ENCODE measurements around the gene PADI2.
A peak's percentile ranks its signal among the peaks of the same experiment; 100 is the strongest.
"Not testable (repeated sequence)": the region's sequence is repeated elsewhere in the genome, so short reads cannot be mapped to it uniquely, and the experiment has no call there.

Gene PADI2

DNA sequence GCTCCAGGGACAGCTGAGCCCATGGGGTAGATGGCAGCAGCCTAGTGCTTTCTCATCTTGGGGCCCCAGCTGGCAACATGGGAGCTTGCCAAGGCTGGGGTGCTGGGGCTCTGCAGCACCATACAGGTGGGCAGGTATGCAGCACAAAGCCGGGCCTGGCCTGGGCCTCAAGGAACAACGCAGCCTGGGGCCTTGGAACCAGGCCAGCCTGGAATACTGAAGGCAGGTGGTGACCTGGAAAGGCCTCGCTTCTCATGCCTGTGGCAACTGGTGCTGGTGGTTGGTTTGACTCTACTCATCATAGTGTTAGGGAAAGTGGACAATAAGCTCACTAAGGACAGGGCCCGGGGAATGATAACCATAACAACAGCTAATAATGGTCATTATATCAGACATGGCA is 38.4 kb downstream of the PADI2 start:
- DNase-seq = peak; percentile 21

DNA sequence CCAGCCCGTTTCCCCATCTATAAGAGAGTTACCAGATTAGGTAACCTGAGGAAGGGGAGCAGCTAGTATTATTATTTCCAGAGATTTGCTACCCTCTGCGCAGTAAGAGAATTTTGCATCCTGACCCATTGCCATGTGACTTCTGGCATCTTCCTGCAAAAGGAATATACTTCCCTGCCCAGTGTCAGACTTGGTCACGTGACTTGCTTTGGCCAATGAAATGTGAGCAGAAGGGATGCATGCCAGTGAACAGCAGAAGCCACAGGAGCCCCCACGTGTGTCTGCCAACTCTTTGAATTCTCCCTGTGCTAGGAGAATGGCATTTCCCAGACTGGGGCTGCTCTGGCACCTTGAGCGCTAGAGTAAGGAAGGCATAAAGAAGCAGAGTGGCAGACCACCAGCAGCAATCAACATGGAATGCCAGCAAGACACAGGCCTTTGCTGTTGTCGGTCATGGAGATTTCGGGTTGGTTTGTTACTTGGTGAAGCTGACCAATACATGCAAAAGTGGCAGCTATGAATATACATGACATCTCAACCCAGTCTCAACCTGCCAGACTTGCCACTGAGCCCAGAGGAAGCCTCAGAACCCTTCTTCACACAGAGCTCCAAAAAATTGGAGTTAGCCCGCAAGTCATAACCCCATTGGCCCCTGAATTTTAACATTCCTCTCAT is 39.0 kb downstream of the PADI2 start:
- no peak for DNase-seq

DNA sequence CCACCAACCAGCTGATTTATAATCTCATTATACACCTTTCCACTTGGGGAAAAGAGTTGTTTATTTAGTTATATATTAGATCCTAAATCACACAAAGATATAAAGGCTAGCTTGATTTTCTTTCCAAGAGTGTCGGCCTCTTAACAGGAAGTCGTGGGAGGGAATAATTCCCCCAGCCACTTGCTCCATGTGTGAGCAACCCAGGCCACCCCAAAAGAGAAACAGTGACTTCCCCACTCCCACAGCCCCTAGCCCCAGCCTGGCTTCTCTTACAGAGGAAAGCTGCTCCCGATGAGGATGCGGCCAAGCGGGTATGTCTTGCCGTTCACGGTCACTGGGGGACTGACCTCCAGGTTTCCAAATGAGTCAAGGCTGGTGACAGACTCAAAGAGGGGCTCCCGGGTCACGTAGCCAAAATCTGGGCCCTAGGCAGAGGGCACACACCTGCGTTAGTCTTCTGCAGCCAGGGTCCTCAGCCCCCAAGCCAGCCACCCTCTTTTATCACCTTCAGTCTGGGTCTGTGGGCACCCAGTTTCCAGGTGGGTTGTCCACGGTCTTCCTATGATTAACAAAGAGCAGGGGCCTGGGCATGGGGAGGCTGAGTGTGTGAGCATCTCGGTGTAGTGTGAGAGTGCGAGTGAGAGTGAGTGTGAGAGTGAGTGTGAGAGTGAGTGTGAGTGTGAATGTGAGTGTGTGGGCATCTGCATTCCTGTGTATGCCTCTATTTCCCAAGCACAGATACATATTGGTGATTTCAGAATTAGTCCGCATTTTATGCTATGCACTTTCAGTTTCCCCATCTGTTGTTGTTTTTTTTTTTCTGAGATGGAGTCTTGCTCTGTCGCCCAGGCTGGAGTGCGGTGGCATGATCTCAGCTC is 40.0 kb downstream of the PADI2 start:
- no peak for DNase-seq

DNA sequence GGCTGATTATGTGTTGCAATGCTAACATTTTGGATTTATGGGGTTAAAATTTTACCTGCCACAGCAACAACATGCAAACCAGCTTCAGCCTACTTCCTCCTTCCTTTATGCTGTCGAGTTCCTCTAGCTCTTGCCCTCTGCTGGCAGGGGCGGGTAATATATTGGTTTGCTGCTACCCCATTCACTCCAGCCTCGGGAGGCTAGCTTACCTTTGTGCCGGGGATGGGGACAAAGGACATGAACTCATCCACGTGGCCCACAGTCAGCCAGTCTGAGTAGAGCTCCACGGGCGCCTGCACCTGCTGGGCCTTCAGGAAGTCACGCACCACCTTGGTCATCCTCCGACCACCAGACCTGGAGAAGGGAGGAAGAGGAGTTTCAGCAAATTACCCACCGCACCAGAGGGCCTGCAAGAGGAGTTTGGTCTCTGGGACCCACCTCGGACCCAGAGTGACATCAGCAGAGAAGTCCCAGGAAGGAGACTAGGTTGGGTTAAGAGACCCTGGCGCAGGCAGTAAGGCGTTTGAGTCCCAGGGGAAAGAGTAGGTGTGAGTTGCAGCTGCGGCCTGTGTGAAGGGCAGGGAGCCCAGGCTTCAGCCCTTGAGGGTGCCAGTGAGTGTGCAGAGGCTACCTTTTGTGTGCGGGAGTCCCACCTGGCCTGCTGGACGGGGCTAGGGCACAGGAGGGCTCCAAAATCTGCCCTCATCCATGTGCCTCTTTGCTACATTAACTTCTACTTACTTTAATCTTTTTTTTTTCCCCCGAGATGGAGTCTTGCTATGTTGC is 43.6 kb downstream of the PADI2 start:
- DNase-seq = peak; percentile 62

DNA sequence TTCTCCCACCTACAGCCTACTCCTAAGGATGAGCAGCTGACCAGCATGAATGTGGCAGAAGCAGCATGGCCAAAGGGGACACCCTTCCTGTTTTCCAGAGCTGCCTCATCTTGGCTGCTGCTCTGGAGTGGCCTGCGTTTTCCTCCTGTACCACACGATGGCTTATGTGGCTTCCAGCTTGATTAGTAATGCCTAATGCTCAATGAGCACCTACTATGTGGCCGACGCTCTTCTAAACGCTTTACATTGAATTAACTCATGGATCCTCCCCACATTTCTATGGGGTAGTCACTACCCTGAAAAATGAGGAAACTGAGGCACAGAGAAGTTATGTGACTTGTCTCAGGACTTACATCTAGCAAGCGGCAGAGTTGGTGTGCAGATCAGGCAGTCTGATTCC is 47.5 kb downstream of the PADI2 start:
- no peak for DNase-seq

DNA sequence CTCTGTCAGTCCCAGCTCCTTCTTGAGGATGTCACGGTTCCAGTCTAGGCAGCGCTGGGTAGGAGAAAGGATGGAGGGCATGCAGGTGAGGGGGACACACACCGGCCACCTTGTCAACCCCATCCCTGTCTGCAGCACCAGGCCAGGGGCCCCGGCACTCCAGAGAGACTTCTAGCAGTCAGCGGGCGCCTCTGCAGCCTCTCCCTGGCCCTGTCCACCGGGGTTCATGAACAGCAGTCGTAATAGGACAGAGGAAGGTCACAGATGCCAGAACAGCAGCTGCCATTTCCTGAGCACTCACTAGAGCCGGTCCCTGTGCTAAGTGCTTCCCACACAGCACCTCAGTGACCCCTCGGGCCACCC is 49.1 kb downstream of the PADI2 start:
- DNase-seq = peak; percentile 10

DNA sequence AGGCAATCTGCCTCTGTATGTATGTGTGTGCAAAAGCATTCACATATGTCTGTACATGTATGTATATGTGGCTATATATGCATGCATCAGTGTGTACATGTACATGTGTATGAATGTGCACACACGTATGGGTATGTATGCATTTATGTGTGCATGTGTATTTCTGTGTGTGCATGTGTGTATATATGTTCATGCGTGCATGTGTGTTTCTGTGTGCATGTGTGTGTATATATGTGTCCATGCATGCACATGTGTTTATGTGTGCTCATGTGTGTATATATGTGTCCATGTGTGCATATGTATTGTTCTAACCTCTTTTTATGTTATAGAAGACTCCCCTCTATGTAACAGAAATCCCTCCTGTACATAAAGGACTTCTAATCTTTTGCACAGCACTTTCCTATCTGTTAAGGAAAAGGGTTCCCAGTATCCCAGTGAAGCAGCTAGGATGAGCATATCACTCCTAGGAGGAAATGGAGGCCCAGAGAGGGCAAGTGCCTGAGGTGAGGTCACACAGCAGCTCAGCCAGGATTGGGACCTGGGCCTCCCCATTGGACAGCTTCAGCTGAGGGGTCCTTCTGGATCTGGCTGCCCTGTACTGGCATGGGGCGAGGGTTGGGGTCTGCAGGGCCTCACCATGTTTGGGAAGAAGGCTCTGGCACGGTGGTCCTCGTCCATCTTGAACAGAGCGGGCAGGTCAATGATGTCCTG is 49.6 kb downstream of the PADI2 start:
- no peak for DNase-seq

DNA sequence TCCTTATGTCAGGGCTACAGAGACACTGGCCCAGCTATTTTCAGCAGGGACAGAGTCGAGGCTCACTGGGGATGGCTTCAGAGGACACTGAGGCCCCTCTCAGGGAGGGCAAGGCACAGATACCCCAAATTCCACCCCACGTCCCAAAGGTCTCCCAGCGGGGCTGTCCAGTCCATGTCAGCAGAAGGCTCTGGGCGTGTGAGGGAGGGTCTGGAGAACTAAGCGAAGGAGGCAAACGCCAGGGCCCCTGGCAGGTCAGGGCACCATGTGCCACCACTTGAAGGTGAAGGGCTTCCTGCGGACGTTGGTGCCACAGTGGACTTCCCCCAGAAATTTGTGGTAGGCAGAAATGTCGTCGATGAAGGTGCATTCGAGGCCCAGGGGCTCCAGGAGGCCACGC is 50.5 kb downstream of the PADI2 start:
- DNase-seq = no peak

DNA sequence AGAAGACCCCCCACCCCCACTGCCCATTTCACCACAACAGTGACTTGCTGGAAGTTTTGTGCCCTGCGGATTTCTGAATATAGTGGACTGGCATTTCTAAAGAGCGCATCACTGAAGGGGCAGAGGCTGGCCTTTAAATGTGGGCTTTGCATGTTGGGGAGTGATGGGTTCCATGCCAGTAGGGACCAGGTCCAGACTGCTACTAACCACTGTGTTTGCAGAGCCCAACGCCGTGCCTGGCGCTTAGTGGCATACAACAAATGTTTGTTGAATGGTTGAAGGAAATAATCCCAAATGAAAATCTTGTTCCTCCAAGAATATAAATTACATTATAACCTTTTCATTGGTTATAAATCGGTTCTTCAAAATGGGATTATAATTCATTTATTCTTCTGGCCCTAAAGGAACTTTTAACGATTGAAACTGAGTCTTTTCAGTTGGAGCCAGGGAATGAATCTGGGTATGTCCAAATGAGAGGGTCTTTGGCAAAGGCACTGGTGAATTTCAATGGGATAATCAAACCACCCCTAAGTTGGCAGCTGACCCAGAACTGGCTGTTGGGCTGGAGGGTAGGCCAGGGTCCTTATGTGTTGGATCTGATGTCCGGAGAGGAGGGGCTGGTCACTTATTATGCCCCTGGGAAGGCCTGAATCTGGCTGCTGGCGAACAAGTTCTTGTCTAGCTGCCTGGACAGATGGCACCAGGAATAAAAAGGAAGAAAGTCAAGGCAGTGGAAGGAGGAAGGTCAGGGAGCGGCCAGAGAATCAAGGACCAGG is 51.6 kb downstream of the PADI2 start:
- DNase-seq = no peak

DNA sequence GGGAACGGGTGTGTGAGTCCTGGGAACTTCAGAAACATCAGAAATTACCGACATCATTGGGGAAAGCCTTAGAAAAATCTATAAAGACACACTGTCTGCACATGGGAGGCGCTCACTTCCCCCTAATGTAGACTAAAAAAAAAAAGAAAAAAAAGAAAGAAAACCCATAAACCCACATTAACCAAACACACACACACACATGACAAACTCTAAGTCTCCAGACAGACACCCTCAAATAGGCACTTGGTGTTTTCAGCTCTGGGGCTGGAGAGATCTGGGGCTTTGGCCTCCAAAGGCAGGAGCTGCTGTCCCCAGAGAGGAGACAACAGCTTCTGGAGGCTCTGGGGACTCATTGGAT is 52.2 kb downstream of the PADI2 start:
- DNase-seq = no peak

DNA sequence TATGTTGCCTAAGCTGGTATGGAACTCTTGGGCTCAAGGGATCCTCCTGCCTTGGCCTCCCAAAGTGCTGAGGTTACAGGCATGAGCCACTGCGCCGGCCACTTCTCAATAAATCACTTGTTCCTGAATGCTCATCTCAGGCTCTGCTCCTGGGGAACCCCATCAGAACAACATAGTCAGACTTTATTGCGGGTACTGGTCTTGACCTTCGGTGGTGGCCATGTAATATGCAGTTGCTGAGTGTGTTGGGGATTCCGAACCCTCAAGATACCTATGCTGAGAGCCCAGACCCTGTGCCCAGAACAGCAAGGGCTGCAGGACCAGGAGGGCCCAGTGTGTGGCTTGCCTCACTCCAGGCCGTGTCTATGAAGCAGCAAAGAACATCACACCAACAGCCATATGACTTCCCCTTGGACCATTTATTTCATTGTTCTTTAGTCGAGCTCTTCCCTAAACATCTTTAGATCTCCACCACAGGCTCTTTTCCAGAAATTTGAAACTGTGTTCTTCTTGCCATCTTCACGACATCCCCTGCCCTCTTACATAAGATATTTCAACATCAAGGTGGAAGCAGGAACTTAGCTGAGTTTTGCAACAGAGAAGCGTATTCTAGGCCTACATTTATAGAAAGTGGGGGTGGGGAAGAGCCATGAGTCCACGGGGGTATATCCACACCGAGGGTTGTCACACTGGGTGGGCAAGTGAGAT is 52.7 kb downstream of the PADI2 start:
- DNase-seq = no peak

DNA sequence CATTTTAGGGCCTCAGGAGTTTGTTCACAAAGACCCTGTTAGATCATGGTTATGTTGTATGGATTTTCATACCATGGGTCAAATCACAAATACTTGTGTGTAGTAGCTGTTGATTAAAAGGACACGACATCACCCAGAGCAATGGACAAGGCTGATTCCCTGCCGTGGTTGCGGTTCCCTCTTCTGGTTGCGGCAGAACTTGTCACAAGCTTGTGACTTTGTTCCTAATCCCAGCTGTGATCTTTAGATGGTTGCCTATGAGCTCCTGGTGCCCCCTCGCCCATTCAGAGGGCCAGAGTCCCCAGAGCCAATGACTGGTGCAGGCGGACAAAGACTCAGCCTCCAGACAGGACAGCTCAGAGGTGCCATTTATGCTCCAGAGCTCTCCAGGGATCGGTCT is 53.6 kb downstream of the PADI2 start:
- no peak for DNase-seq

DNA sequence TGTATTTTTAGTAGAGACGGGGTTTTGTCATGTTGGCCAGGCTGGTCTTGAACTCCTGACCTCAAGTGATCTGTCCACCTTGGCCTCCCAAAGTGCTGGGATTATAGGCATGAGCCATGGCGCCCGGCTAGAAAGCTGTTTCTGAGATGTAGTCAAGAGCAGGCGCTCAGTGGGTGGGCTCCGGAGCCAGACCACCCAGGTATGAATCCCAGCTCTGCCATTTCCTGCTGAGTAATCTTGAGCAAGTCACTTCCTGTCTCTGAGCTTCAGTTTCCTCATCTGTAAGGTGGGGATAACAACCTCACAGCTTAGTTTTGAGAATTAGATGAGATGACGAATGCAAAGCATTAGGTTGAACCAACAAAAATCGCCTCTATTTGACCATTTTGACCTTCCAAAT is 56.5 kb downstream of the PADI2 start:
- DNase-seq = not testable (repeated sequence)

DNA sequence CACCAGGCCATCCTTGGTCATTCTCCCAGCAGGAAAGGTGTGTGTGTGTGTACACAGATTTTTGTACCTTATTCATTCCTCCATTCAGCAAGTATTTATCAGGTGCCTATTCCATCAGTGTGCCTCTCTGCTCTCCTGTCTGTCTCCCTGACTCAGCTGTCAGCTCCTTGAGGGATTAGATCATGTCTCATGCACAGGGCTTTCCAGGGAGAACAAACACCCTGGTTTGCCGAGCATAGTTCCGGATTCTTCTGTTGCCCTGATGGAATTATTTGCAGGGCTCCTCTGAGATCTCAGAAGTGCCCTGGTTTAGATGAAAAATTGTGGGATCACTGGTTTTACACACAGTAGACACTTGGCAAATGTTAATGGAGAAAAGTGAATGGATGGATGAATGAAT is 57.4 kb downstream of the PADI2 start:
- DNase-seq = peak; percentile 8

DNA sequence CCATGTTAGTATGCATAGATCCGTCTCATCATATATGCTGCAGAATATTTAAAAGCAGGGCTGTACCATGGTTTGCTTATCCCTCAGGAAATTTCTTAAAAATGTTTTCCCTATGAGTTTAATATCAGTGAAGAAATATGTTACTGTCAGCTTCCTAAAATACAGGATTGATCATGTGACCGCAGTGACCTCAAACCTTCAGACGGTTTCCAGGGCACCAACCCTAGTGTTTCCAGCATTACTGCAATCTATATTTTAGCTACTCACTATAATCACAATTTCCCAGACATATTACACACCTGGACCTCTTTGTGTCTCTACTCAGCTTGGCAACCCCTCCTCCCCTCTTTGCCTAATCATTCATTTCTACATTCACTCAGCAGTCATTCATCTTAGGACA is 57.8 kb downstream of the PADI2 start:
- DNase-seq = no peak

DNA sequence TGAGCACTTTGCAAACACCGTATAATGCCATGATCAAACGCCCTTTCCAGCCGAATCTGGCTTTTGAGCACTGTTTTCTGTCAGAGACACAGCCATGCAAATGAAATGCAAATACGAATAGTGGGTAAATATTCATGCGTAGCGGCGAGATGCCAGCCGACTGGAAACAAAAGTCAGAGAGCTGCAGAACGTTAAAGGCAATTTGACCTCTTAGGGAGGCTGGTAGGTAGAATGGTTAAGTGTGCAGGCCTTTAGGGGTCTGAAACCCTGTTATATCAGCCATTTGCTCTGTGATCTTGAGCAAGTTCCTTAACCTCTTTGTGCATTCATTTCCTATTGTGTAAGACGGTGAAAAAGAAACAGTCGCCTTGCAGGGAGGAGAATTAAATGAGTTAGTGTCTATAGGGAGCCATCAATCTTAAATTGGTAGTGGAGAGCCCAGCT is 58.9 kb downstream of the PADI2 start:
- DNase-seq = no peak

DNA sequence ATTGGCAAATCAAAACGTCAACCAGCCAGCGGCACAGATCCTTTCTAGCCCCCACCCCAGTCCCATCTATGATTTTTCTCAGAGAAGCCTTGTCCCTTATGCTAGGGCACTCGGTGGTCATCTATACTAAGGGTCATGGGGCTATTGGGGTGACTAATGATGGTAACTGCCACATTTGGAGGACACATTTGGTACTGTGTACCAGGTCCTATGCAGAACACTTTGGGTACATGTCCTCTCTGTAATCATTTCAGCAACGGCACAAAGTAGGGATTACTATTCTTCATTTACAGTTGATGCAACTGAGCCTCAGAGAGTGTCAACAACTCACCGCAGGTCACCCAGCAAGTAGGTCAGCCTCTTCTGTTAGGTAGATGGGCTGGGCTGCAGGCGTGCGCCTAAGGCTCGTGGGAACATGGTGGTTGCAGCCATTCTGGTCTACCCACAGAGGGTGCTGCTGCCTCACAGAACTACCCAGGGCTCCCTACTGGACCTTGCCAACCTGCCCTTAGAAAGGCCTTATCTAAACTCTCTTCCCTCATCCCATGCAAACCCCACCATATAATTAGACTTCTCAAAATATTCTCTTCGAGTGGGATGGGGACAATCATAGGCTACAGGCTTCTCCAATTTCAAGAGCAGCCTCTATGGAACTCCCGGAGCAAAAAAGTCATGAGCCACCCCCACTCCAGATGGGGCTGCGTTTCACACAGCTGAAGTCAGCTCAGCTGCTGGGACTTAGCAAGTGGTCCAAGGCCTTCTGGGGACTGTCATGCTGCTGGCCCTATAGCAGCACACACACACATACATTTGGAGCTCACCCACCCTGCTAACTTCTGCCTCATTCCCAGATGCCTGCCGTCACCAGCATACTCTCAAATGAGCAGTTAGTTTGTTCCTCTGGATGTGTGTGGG is 59.6 kb downstream of the PADI2 start:
- DNase-seq = peak; percentile 84

DNA sequence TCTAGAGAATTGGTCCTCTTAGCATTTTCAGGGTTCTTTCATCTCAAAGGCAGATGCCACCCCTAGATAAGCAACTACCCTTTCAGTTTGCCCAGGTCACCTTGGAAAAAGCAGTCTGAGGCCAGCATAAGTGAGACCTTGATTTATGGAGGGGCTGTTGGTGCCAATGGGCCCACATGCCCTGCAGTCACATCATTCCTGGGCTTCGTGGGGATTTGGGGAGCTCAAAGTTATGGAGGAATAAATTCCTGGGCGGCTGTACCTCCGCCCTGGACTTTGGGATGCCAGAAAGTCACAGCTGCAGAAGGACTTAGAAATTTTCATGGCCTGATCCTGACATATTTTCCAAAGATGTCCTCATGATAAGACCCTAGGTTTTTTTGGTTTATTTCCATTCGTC is 62.7 kb downstream of the PADI2 start:
- no peak for DNase-seq

DNA sequence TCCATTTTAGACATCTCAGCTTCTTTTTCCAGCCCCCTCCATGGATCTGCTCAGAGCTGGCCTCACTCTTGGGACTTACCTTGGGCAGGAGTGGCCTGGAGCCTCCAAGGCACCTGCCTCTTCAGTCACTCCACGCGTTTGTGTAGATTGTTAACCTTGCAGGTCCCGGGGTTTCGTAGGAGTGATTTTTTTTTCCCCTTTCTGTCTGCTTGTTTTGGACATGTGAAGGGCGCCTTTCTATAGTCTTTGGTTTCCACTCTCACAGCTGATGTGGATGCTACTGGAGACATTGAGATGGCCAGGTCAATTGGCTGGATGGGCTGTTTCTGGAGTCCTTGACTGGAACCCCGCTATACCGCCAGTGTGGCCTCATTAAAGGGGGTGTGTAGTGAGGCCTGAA is 63.5 kb downstream of the PADI2 start:
- no peak for DNase-seq

DNA sequence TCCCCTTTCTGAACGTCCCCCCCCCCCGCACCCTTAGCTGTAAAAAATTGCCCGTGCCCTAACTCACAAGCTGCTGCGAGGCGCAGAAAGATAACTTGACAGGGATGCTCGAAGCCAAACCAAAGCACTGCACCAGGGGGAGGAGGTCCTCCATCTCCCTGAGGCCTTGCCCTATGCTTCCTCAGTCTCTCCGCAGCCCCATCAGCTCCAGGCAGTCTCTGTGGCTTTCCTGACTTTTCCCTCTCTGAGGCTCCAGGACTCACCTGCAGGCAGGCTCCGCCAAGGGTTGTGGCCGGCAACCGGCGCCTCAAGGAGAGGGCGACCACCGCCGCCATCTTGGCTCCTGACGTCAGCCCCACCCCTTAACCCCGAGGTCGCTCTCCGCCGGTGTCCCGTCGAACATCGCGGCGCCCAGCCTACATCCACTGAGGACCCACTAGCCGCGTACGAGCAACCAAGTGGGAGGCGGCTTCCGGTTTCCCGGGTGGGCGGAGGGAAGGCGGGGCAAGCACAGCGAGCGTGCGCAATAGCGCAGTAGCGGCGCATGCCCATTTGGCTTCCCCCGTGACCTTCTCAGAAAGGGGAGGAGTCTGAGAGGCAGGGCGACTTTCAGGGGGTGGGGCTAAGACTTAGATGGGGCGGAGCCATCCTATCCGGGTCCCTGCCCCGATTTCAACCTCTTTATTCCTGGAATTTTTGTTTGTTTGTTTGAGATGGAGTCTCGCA is 65.4 kb downstream of the PADI2 start, which contains the start of gene SDHB:
Gene SDHB, minus strand, starts transcription at position 348 of the 726 bp plus-strand sequence. Its CDS starts 13 bp downstream, at position 335.
- DNase-seq = peak; percentile 99
